Lung (tissue), 12 donors: ENCODE measurements around the gene TRAM2. TPM values are rescaled to one million over a fixed set of nuclear protein-coding genes. Genes with fewer than 3 reads are reported as not detected.
"Not testable (repeated sequence)": the region's sequence is repeated elsewhere in the genome, so short reads cannot be mapped to it uniquely, and the experiment has no call there.

ENCODE experiments used
- ATAC-seq: fragments of 200-7000 bp; cut with Tn5 transposase; one replicate; pipeline ENCODE4 v1.9.1; 2020; ENCODE audit warnings: moderate number of reproducible peaks; ENCODE audit not compliant: insufficient read depth, low FRiP score
- DNase-seq, 3 donors: peaks; one replicate each; pipeline ENCODE4 v3.0.0-alpha.2; 2013 to 2017
- H3K27ac ChIP-seq, 2 donors: one replicate each; pipeline ENCODE4 v1.5.1; 2013; ENCODE audit warnings: mild to moderate bottlenecking in 2 of 2, moderate library complexity in 2 of 2, control low read depth in 1 of 2, inconsistent platforms in 1 of 2, low read depth in 1 of 2, low read length in 1 of 2
- H3K27me3 ChIP-seq, 3 donors: one replicate each; pipeline ENCODE4 v1.5.1; 2013; ENCODE audit warnings: low read length in 2 of 3; ENCODE audit not compliant: control insufficient read depth in 3 of 3, insufficient read depth in 3 of 3
- H3K36me3 ChIP-seq, 4 donors: one replicate each; pipeline ENCODE4 v1.5.1; 2013; ENCODE audit warnings: low read length in 4 of 4, mild to moderate bottlenecking in 1 of 4, moderate library complexity in 1 of 4; ENCODE audit not compliant: control insufficient read depth in 4 of 4, insufficient read depth in 4 of 4
- H3K4me1 ChIP-seq, 5 donors: one replicate each; pipeline ENCODE4 v1.5.1; 2013; ENCODE audit warnings: low read length in 5 of 5, mild to moderate bottlenecking in 2 of 5, moderate library complexity in 1 of 5; ENCODE audit not compliant: control insufficient read depth in 5 of 5, insufficient read depth in 5 of 5
- H3K4me3 ChIP-seq: one replicate; pipeline ENCODE4 v1.5.1; 2013; ENCODE audit warnings: mild to moderate bottlenecking, control low read depth, moderate library complexity
- H3K9ac ChIP-seq, 2 donors: one replicate each; pipeline ENCODE4 v1.5.1; 2013; ENCODE audit warnings: low read length in 2 of 2, control low read depth in 1 of 2; ENCODE audit not compliant: insufficient read depth in 1 of 2
- H3K9me3 ChIP-seq, 4 donors: one replicate each; pipeline ENCODE4 v1.5.1; 2013; ENCODE audit warnings: low read length in 3 of 4, mild to moderate bottlenecking in 1 of 4, moderate library complexity in 1 of 4; ENCODE audit not compliant: control insufficient read depth in 4 of 4, insufficient read depth in 3 of 4
- WGBS, 2 donors: extraction: QIAGEN DNeasy Blood & Tissue Kit; methylation state at CpG; one replicate each; pipeline ENCODE4 v1.1.7; 2013; 5-methylcytosine and 5-hydroxymethylcytosine counted together
- polyA plus RNA-seq, 2 donors: library from polyadenylated mRNA; stranded (reverse); fragments of 200-250 nt; gene quantifications; one replicate each; pipeline ENCODE4 v1.2.1, GENCODE V29; 2013
- total RNA-seq, 2 donors: library from RNA; depleted of rRNA in 1 of 2; stranded (reverse); fragments of >200 nt in 1 of 2; gene quantifications; one replicate each; pipeline ENCODE4 v1.2.1, GENCODE V29; 2014 to 2021
- TF ChIP-seq, protein P1 (sequence below): IDR thresholded peaks from 2 replicates; pipeline ENCODE4 v1.5.1; 2012; ENCODE audit warnings: mild to moderate bottlenecking; ENCODE audit errors: control extremely low read depth, extremely low read depth
- donor health status: control.
- donor health status: control.
- donor health status: Bipolar disorder and iron deficiency.
- donor health status: healthy.
- donor health status: DM: yes; HTN: yes; CAD: no.

TRAM2 gene
- total and polyA plus RNA-seq, 4 donors, result 4.4 to 33.4 (median 15.2) TPM

DNA sequence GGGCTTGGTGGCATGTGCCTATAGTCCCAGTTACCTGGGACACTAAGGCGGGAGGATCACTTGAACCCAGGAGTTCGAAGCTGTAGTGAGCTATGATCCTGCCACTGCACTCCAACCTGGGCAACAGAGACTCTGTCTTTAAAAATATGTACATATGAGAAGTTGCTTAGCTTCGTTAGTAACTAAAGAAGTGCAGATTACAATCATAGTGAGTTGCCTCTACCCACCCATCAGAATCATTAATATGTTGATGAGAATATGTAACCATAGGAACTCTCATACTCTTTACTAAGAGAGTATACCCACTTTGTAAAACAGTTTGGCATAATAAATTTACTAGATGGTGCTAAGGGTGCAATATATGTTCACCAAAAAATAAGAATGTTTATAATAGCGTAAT lies 102.7 kb downstream of the TRAM2 start:
- ATAC-seq (no peak), DNase-seq (no peak)
- H3K4me3 ChIP-seq, result no peak overlapping the region
- peaks cover 0 to 7% (median 0%) of the 10 kb centered on the region in 4 donors for H3K36me3 ChIP-seq
- TF ChIP-seq, protein P1, sequence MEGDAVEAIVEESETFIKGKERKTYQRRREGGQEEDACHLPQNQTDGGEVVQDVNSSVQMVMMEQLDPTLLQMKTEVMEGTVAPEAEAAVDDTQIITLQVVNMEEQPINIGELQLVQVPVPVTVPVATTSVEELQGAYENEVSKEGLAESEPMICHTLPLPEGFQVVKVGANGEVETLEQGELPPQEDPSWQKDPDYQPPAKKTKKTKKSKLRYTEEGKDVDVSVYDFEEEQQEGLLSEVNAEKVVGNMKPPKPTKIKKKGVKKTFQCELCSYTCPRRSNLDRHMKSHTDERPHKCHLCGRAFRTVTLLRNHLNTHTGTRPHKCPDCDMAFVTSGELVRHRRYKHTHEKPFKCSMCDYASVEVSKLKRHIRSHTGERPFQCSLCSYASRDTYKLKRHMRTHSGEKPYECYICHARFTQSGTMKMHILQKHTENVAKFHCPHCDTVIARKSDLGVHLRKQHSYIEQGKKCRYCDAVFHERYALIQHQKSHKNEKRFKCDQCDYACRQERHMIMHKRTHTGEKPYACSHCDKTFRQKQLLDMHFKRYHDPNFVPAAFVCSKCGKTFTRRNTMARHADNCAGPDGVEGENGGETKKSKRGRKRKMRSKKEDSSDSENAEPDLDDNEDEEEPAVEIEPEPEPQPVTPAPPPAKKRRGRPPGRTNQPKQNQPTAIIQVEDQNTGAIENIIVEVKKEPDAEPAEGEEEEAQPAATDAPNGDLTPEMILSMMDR, result no peak
- no peak overlapping the region for H3K9ac ChIP-seq
- H3K27ac ChIP-seq, result no peak overlapping the region
- peaks cover 1 to 7% (median 3%) of the 10 kb centered on the region in 5 donors for H3K4me1 ChIP-seq
- no peaks in the 10 kb centered on the region for H3K9me3 ChIP-seq
- 96 to 98% methylated on average over 4 of the region's 4 CpGs for WGBS, 2 donors
- no peaks in the 10 kb centered on the region for H3K27me3 ChIP-seq

DNA sequence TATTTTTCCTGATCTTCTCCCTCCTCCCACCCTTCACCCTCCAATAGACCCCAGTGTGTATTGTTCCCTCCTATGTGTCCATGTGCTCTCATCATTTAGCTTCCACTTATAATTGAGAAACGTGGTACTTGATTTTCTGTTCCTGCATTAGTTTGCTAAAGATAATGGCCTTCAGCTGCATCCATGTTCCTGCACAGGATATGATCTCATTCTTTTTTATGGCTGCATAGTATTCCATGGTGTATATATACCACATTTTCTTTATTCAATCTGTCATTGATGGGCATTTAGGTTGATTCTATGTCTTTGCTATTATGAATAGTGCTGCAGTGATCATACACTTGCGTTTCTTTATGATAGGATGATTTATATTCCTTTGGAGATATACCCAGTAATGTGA lies 115.7 kb downstream of the TRAM2 start:
- not testable (repeated sequence) for H3K27me3 ChIP-seq, H3K4me3 ChIP-seq, DNase-seq, H3K36me3 ChIP-seq, H3K4me1 ChIP-seq, H3K27ac ChIP-seq, H3K9ac ChIP-seq, ATAC-seq, H3K9me3 ChIP-seq
- 92 to 94% methylated on average over 2 of the region's 2 CpGs for WGBS, 2 donors

DNA sequence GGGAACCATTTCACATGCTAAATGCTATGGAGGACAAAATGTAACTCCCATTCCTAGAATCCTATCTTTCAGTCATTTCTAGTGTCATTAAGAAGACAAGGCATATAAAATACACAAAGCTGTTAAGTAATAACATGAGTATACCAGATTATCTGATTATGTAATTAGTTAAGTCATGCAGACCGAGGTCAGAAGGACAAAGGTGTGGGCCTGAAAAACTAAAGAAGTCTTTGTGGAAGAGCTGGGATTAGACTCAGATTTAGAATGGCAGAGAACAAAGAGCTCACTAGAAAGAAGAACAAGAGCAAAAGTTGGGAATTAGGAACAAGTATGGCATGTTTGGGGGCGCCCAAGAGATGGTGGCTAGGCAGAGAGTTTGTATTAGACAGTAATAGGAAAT lies 119.8 kb downstream of the TRAM2 start:
- peaks cover 0 to 3% (median 0%) of the 10 kb centered on the region in 5 donors for H3K4me1 ChIP-seq
- no peak overlapping the region for H3K4me3 ChIP-seq
- TF ChIP-seq, protein P1, result no peak
- no peaks in the 10 kb centered on the region for H3K27me3 ChIP-seq
- H3K9me3 ChIP-seq, result no peaks in the 10 kb centered on the region
- ATAC-seq (no peak), DNase-seq (no peak)
- WGBS, 2 donors, result 96 to 97% methylated on average over 2 of the region's 2 CpGs
- H3K36me3 ChIP-seq, result peaks cover 0 to 8% (median under 1%) of the 10 kb centered on the region in 4 donors
- no peak overlapping the region for H3K27ac ChIP-seq
- H3K9ac ChIP-seq, result no peak overlapping the region

DNA sequence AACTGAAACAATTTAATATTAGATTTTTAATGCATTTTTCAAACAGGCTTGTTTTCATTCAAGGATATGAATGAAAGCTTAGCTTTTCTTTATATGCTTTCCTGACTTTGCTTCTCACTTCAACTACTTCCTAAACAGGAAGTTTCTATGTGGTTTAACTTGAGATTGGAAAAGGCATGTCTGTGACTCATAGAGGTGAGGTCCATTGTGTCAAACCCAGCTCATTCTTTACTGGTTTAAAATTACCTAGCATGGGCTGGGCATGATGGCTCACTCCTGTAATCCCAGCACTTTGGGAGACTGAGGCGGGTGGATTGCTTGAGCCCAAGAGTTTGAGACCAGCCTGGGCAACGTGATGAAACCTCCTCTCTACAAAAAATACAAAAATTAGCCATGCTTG lies 122.3 kb downstream of the TRAM2 start:
- WGBS, 2 donors, result 68 to 97% methylated on average over 2 of the region's 2 CpGs
- H3K27ac ChIP-seq, result no peak overlapping the region
- H3K9me3 ChIP-seq, result no peaks in the 10 kb centered on the region
- peaks cover 0 to 3% (median 0%) of the 10 kb centered on the region in 5 donors for H3K4me1 ChIP-seq
- DNase-seq, result no peak
- ATAC-seq, result no peak
- no peaks in the 10 kb centered on the region for H3K27me3 ChIP-seq
- no peak overlapping the region for H3K9ac ChIP-seq
- no peak overlapping the region for H3K4me3 ChIP-seq
- peaks cover 0 to 8% (median under 1%) of the 10 kb centered on the region in 4 donors for H3K36me3 ChIP-seq
- TF ChIP-seq, protein P1, result no peak

Other genes with a start within 250 kb of the TRAM2 start
- 1 to 10 TPM; 8.3 to 9.3 TPM for gene PAQR8, start 214.9 kb downstream of the TRAM2 start, total RNA-seq
- 1 to 10 TPM; 2.5 to 3.4 TPM for gene PAQR8, start 214.9 kb downstream of the TRAM2 start, polyA plus RNA-seq
- gene EFHC1, start 156.7 kb downstream of the TRAM2 start, total RNA-seq, result 10 to 100 TPM; 49.0 to 81.7 TPM
- 10 to 100 TPM; 15.7 to 21.9 TPM for gene EFHC1, start 156.7 kb downstream of the TRAM2 start, polyA plus RNA-seq
- 10 to 100 TPM; 18.4 to 18.5 TPM for gene TMEM14A, start 94.1 kb upstream of the TRAM2 start, total RNA-seq
- gene TMEM14A, start 94.1 kb upstream of the TRAM2 start, polyA plus RNA-seq, result 10 to 100 TPM; 14.0 to 16.7 TPM
- gene GSTA2, start 186.4 kb upstream of the TRAM2 start, total RNA-seq, result 1 to 10 TPM; 2.7 to 3.4 TPM
- gene GSTA2, start 186.4 kb upstream of the TRAM2 start, polyA plus RNA-seq, result 1 to 10 TPM; 2.0 to 6.8 TPM
- gene GSTA1, start 226.8 kb upstream of the TRAM2 start, total RNA-seq, result 10 to 100 TPM; 23.5 to 34.5 TPM
- gene GSTA1, start 226.8 kb upstream of the TRAM2 start, polyA plus RNA-seq, result 10 to 100 TPM in 1 of 2 donors, 1 to 10 TPM in 1; 4.0 to 65.0 TPM